Measurements from ENCODE around the gene NUP62.

The NUP62 gene

GRCh38 chr19:49889687-49890348, 39.5 kb downstream of the NUP62 start:
- in situ Hi-C loops (cut with HindIII; ENCODE audit: low pct_ligation_motif_present, low pct_unique_long_range_greater_than_20kb, low sequenced_read_pairs): no loop called here

GRCh38 chr19:49889038-49889686, 40.1 kb downstream of the NUP62 start:
- in situ Hi-C loops (cut with HindIII; ENCODE audit: low pct_ligation_motif_present, low pct_unique_long_range_greater_than_20kb, low sequenced_read_pairs): no loop called here
- no peak for DNase-seq

More at GRCh38 chr19:49889687-49890348, 39.5 kb downstream of the NUP62 start:
- no peak for DNase-seq

GRCh38 chr19:49888510-49888824, 40.8 kb downstream of the NUP62 start:
- DNase-seq: no peak
- in situ Hi-C loops (cut with HindIII; ENCODE audit: low pct_ligation_motif_present, low pct_unique_long_range_greater_than_20kb, low sequenced_read_pairs): no loop called here

- in situ Hi-C loops (cut with HindIII; ENCODE audit: low pct_ligation_motif_present, low pct_unique_long_range_greater_than_20kb, low sequenced_read_pairs): no loop called here
- DNase-seq: no peak
These were observed 41.4 kb downstream of the NUP62 start for GRCh38 chr19:49887665-49888509.

DNA sequence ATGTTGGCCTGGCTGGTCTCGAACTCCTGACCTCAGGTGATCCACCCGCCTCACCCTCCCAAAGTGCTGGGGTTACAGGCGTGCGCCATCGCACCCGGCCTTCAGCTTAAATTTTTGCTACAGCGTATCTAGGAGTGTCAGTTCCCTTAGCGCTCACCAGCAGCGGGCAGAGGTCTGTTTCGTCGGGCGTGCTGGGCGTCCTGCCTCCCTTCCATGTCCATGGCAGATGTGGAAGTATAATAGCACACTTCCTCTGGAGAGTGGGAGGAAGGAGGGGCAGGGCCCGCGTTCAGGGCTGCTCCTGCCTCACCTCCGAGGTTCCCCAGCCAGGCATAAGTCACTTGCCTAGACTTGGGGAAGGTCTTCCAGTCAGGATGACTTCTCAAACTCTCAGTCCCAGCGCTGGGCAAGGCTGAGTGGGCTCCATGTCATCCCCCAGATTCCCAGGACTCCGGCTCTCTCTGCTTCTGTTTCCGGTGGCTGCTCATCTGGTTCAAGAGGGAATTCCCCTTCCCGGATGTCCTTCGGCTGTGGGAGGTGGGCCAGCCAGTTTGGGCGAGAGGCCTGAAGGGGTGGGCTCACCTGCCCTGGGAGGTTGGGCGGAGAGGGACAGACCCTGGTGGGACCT, 42.2 kb downstream of the NUP62 start:
- in situ Hi-C loops (cut with HindIII; ENCODE audit: low pct_ligation_motif_present, low pct_unique_long_range_greater_than_20kb, low sequenced_read_pairs): no loop called here
- DNase-seq: no peak

- in situ Hi-C loops (cut with HindIII; ENCODE audit: low pct_ligation_motif_present, low pct_unique_long_range_greater_than_20kb, low sequenced_read_pairs): no loop called here
- no peak for DNase-seq
These were observed 44.5 kb downstream of the NUP62 start for GRCh38 chr19:49884760-49885159.

- in situ Hi-C loops (cut with HindIII; ENCODE audit: low pct_ligation_motif_present, low pct_unique_long_range_greater_than_20kb, low sequenced_read_pairs): no loop called here
- no peak for DNase-seq
These were observed 45.2 kb downstream of the NUP62 start for GRCh38 chr19:49884109-49884508.

- no peak for DNase-seq
- in situ Hi-C loops (cut with HindIII; ENCODE audit: low pct_ligation_motif_present, low pct_unique_long_range_greater_than_20kb, low sequenced_read_pairs): no loop called here
These were observed 46.2 kb downstream of the NUP62 start for GRCh38 chr19:49883094-49883493.

- in situ Hi-C loops (cut with HindIII; ENCODE audit: low pct_ligation_motif_present, low pct_unique_long_range_greater_than_20kb, low sequenced_read_pairs): no loop called here
- DNase-seq: no peak
These were observed 46.7 kb downstream of the NUP62 start for GRCh38 chr19:49882643-49883042.

GRCh38 chr19:49881672-49882394, 47.5 kb downstream of the NUP62 start:
- in situ Hi-C loops (cut with HindIII; ENCODE audit: low pct_ligation_motif_present, low pct_unique_long_range_greater_than_20kb, low sequenced_read_pairs): no loop called here
- DNase-seq: no peak

GRCh38 chr19:49881186-49881585, 48.1 kb downstream of the NUP62 start:
- no peak for DNase-seq
- in situ Hi-C loops (cut with HindIII; ENCODE audit: low pct_ligation_motif_present, low pct_unique_long_range_greater_than_20kb, low sequenced_read_pairs): no loop called here

- DNase-seq: no peak
- in situ Hi-C loops (cut with HindIII; ENCODE audit: low pct_ligation_motif_present, low pct_unique_long_range_greater_than_20kb, low sequenced_read_pairs): no loop called here
These were observed 49.0 kb downstream of the NUP62 start for GRCh38 chr19:49880162-49880869.

- no peak for DNase-seq
- in situ Hi-C loops (cut with HindIII; ENCODE audit: low pct_ligation_motif_present, low pct_unique_long_range_greater_than_20kb, low sequenced_read_pairs): no loop called here
These were observed 49.9 kb downstream of the NUP62 start for GRCh38 chr19:49879243-49879963.

GRCh38 chr19:49878744-49879070, 50.6 kb downstream of the NUP62 start:
- no peak for DNase-seq
- in situ Hi-C loops (cut with HindIII; ENCODE audit: low pct_ligation_motif_present, low pct_unique_long_range_greater_than_20kb, low sequenced_read_pairs): no loop called here

GRCh38 chr19:49877879-49878743, 51.2 kb downstream of the NUP62 start:
- in situ Hi-C loops (cut with HindIII; ENCODE audit: low pct_ligation_motif_present, low pct_unique_long_range_greater_than_20kb, low sequenced_read_pairs): no loop called here
- DNase-seq: peak; percentile 94

DNA sequence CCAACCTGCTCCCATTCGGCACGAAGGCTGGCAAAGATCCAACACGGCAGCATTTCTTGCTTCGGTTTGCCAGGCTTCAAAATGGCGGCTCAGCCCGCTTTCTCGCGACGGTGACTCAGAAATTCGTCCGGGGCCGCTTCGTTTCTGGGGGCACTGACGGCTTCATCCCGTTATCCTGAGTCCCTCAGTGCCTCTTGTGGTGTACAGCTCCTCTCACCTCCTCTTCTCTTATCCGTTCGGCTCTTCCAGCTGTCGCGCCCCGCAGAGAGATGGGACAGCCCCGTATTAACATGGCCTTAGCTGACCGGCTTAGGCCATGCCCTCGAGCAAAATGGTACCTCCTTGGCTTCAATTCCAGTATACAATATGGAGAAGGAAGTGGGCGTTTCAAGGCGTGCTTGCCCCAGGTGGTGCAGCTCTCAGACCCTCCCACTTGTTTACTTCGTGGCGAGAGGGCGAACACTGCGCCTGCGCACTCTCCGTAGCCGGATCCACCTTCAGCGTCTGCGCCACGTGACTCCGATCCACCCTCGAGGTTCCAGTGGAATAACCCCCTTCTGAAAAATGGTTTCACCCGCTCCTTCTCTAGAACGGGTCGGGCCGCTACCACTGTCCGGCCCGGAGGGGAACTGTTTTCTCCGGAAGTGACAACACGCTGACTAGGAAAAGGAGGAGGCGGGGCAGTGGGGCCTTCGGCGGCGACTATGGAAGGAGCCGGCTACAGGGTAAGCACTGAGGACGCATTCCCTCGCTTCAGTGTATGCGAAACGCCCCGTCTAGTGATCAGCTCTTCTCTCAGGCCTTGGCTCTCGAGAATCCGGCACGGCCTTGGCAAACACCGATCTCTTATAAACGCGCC, 52.1 kb downstream of the NUP62 start, which contains the start of the genes AKT1S1 and TBC1D17:
Gene AKT1S1 (minus strand): TSS at position 336 of the 859 bp plus-strand sequence. CDS start 4,060 bp downstream, outside the sequence.
Gene TBC1D17 (plus strand): TSS at position 683 of the 859 bp plus-strand sequence. CDS start 22 bp downstream, at position 705.
- peak; percentile 98 for DNase-seq
- in situ Hi-C loops (cut with HindIII; ENCODE audit: low pct_ligation_motif_present, low pct_unique_long_range_greater_than_20kb, low sequenced_read_pairs): no loop called here

Data from ACHN (cell line).